Ishikawa (cell line): ENCODE measurements around the gene MTG1.

Experiments used
- CEBPB ChIP-seq: IDR thresholded peaks from 2 replicates; pipeline ENCODE4 v1.6.1; 2012
- CREB1 ChIP-seq: IDR thresholded peaks from 2 replicates; pipeline ENCODE4 v1.6.1; 2012; ENCODE audit warnings: low read depth
- EGR1 ChIP-seq: IDR thresholded peaks from 2 replicates; pipeline ENCODE4 v1.6.1; 2012
- EP300 ChIP-seq: IDR thresholded peaks from 2 replicates; pipeline ENCODE4 v1.6.1; 2012; ENCODE audit warnings: borderline replicate concordance
- FOXM1 ChIP-seq: IDR thresholded peaks from 2 replicates; pipeline ENCODE4 v1.6.1; 2012; ENCODE audit warnings: low read depth, borderline replicate concordance
- YY1 ChIP-seq: IDR thresholded peaks from 2 replicates; pipeline ENCODE4 v1.6.1; 2012; ENCODE audit warnings: low read depth
- TF ChIP-seq, protein P1 (sequence below): IDR thresholded peaks from 2 replicates; pipeline ENCODE4 v1.6.1; 2012
- TF ChIP-seq, protein P2 (sequence below): IDR thresholded peaks from 2 replicates; pipeline ENCODE4 v1.6.1; 2012

DNA sequence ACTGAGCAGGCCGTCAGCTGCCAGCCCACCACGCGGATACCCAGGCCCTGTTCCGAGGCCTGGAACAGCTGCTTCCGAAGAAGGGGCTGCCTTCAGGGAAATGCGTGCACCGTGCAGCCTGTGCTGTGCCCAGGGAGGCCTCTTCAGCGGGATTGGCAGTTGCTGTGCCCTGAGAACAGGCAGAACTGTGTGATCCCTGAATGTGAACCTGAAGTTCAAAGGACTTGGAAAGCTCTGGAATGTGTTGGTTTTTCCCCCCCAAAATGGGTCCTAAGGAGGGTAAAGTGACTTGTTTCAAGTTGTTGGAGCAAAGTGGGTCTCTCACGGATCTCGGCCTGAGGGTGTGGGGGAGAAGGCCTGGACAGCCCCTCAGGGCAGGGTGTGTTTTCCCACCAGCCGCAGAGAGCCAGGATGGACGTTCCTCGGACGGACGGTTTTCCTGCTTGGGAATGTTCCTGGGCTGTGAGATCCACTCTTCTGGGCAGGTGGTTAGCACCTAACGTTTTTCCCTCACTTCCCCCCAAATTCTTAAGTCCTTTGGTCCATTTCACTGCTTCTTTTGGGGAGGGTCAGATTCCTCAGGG is 28.4 kb downstream of the MTG1 start:
- TF ChIP-seq EGR1 (no peak), CREB1 (no peak), YY1 (no peak), EP300 (no peak), FOXM1 (no peak), CEBPB (no peak)
- TF ChIP-seq, protein P1, sequence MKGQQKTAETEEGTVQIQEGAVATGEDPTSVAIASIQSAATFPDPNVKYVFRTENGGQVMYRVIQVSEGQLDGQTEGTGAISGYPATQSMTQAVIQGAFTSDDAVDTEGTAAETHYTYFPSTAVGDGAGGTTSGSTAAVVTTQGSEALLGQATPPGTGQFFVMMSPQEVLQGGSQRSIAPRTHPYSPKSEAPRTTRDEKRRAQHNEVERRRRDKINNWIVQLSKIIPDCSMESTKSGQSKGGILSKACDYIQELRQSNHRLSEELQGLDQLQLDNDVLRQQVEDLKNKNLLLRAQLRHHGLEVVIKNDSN, result no peak
- TF ChIP-seq, protein P2, sequence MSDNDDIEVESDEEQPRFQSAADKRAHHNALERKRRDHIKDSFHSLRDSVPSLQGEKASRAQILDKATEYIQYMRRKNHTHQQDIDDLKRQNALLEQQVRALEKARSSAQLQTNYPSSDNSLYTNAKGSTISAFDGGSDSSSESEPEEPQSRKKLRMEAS, result no peak
